Smooth muscle cell (in vitro differentiated cells): Measurements from ENCODE around the gene CTNNA1. TPM values are rescaled to one million over a fixed set of nuclear protein-coding genes. Genes with fewer than 3 reads are reported as not detected.

Experiments
- DNase-seq: peaks from one replicate; lab custom pipeline; 2025; ENCODE audit not compliant: unreplicated experiment; lab: John Stamatoyannopoulos, UW
- H2AFZ ChIP-seq: fragments of 200-600 bp; sonication (generic); 2 replicates; pipeline ENCODE4 v1.6.0; 2016; ENCODE audit warnings: antibody characterized with exemption, low read depth, mild to moderate bottlenecking
- H3F3A ChIP-seq: fragments of 200-600 bp; sonication (generic); 2 replicates; pipeline ENCODE4 v1.6.0; 2017; ENCODE audit warnings: antibody characterized with exemption, low read depth
- H3K27ac ChIP-seq: fragments of 200-600 bp; sonication (generic); 2 replicates; pipeline ENCODE4 v1.5.1; 2016; ENCODE audit warnings: low read depth, mild to moderate bottlenecking
- H3K27me3 ChIP-seq: fragments of 200-600 bp; sonication (generic); 2 replicates; pipeline ENCODE4 v1.6.1; 2016; ENCODE audit warnings: low read depth, mild to moderate bottlenecking
- H3K36me3 ChIP-seq: fragments of 200-600 bp; sonication (generic); 2 replicates; pipeline ENCODE4 v1.5.1; 2016; ENCODE audit warnings: low read depth
- H3K4me1 ChIP-seq: fragments of 200-600 bp; sonication (generic); 2 replicates; pipeline ENCODE4 v1.5.1; 2016; ENCODE audit warnings: low read depth
- H3K4me2 ChIP-seq: fragments of 200-600 bp; sonication (generic); 2 replicates; pipeline ENCODE4 v1.6.0; 2016; ENCODE audit warnings: mild to moderate bottlenecking
- H3K4me3 ChIP-seq: fragments of 200-600 bp; sonication (generic); 2 replicates; pipeline ENCODE4 v1.5.1; 2016; ENCODE audit warnings: mild to moderate bottlenecking
- H3K79me2 ChIP-seq: fragments of 200-600 bp; sonication (generic); 2 replicates; pipeline ENCODE4 v1.6.0; 2016; ENCODE audit warnings: low read depth, mild to moderate bottlenecking
- H3K9ac ChIP-seq: fragments of 200-600 bp; sonication (generic); 2 replicates; pipeline ENCODE4 v1.6.0; 2016; ENCODE audit warnings: low read depth
- H3K9me3 ChIP-seq: fragments of 200-600 bp; sonication (generic); replicated peaks from 2 replicates; pipeline ENCODE4 v1.5.1; 2016; ENCODE audit warnings: low read depth
- H4K20me1 ChIP-seq: fragments of 200-600 bp; sonication (generic); 2 replicates; pipeline ENCODE4 v1.6.0; 2016; ENCODE audit warnings: low read depth
- WGBS: methylation state at CpG from one replicate; pipeline ENCODE4 v1.1.7; 2016; ENCODE audit warnings: low lambda C conversion rate; 5-methylcytosine and 5-hydroxymethylcytosine counted together
- polyA plus RNA-seq: library from polyadenylated mRNA; unstranded; fragments of >200 nt; fragmentation: Nextera tagmentation; extraction: Ambion mirVana; gene quantifications from 2 replicates; pipeline ENCODE4 v1.2.1, GENCODE V29; 2016
- total RNA-seq: library from RNA; depleted of rRNA; stranded (reverse); fragments of >200 nt; gene quantifications from 2 replicates; pipeline ENCODE4 v1.2.3, GENCODE V29; 2014
- TF ChIP-seq, protein P1 (sequence below): fragments of 200-600 bp; sonication (generic); IDR thresholded peaks from 2 replicates; pipeline ENCODE4 v1.5.1; 2017; ENCODE audit warnings: borderline replicate concordance, mild to moderate bottlenecking, antibody characterized with exemption; ENCODE audit not compliant: insufficient read depth, poor library complexity, severe bottlenecking

CTNNA1 gene
- total and polyA plus RNA-seq, 2 experiments from 2014 or later: 149 to 251 TPM

DNA sequence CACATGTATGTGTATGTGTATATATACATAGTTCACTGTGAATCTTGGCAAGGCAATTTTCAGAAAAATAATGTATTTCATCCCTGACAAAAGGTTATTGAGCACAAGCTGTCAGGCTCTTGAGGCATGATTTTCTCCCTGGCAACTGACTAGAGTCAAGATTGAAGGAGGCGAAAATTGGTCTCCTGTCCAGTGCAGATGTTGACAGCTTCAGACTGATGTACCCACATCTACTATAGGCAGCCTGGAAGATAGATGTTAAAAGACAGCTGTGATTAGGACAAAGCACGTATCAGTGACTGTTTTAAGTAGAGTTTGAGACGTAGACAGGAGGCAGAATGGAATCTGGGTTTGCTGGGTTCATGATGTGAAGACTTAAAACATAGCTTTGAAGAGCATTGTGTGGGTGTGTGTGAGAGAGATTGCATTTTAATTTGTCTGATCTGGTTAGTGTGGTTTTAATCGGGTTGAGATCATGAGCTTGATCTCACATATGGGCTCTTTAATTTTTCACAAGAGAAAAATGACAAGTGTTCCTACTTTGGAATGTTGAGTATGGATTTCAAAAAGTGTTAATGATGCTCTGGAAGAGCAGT is 39.1 kb downstream of the CTNNA1 start:
- WGBS: 54% methylated on average over 4 of the region's 4 CpGs
- TF ChIP-seq, protein P1, sequence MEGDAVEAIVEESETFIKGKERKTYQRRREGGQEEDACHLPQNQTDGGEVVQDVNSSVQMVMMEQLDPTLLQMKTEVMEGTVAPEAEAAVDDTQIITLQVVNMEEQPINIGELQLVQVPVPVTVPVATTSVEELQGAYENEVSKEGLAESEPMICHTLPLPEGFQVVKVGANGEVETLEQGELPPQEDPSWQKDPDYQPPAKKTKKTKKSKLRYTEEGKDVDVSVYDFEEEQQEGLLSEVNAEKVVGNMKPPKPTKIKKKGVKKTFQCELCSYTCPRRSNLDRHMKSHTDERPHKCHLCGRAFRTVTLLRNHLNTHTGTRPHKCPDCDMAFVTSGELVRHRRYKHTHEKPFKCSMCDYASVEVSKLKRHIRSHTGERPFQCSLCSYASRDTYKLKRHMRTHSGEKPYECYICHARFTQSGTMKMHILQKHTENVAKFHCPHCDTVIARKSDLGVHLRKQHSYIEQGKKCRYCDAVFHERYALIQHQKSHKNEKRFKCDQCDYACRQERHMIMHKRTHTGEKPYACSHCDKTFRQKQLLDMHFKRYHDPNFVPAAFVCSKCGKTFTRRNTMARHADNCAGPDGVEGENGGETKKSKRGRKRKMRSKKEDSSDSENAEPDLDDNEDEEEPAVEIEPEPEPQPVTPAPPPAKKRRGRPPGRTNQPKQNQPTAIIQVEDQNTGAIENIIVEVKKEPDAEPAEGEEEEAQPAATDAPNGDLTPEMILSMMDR: no peak
- no peak for DNase-seq

DNA sequence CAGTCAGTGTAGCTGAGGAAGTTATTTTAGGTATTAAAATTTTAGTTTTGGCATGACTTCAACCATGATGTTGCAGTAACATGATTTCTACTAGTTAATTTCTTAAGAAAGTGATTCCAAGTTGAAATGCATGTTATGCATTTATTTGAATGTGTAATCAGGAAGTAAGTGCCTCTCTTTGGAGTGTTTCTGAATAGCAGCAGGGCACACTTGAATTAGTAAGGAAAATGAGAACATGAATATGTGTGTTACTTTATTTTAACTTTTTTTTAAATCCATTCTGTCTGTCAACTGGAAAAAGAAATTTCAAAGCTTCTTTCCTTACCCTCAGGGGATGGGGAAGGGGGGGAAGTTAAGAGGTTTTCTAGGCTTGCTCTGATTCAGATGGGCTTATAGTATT is 40.4 kb downstream of the CTNNA1 start:
- TF ChIP-seq, protein P1: no peak
- H4K20me1 ChIP-seq: peaks cover 100% of the 10 kb centered on the region
- H3K4me3 ChIP-seq: no peak overlapping the region
- H3K79me2 ChIP-seq: peaks cover 98% of the 10 kb centered on the region
- H3K27ac ChIP-seq: peak overlapping the region; percentile 42
- DNase-seq: no peak
- no peak overlapping the region for H2AFZ ChIP-seq
- peaks cover 5% of the 10 kb centered on the region for H3K4me1 ChIP-seq
- H3K9me3 ChIP-seq: no peaks in the 10 kb centered on the region
- H3K9ac ChIP-seq: no peak overlapping the region
- no peak overlapping the region for H3K4me2 ChIP-seq
- H3F3A ChIP-seq: peaks cover 21% of the 10 kb centered on the region
- H3K27me3 ChIP-seq: no peaks in the 10 kb centered on the region
- H3K36me3 ChIP-seq: no peaks in the 10 kb centered on the region

More for the DNA sequence above, 39.1 kb downstream of the CTNNA1 start:
- H3K4me1 ChIP-seq: peaks cover 5% of the 10 kb centered on the region
- H3K9ac ChIP-seq: no peak overlapping the region
- H3F3A ChIP-seq: peaks cover 21% of the 10 kb centered on the region
- H3K79me2 ChIP-seq: peaks cover 98% of the 10 kb centered on the region
- H3K36me3 ChIP-seq: no peaks in the 10 kb centered on the region
- peak overlapping the region; percentile 1 for H3K4me2 ChIP-seq
- peaks cover 100% of the 10 kb centered on the region for H4K20me1 ChIP-seq
- H3K27ac ChIP-seq: peak overlapping the region; percentile 42
- no peak overlapping the region for H2AFZ ChIP-seq
- no peak overlapping the region for H3K4me3 ChIP-seq
- no peaks in the 10 kb centered on the region for H3K27me3 ChIP-seq
- H3K9me3 ChIP-seq: no peaks in the 10 kb centered on the region

DNA sequence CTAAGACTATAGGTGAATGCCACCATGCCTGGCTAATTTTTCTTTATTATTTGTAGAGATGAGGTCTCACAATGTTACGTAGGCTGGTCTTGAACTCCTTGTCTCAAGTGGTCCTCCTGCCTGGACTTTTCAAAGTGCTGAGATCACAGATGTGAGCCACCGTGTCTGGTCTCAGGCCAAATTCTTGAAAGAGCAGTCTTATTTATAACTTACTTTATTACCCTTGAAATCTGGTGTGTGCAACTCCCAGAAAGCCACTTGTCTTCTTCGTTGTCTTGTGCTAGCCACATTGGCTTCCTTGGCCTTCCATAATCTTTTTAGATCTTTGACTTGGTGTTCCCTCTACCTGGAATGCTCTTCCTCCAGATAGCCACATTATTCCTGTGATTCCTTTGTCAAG is 50.1 kb downstream of the CTNNA1 start:
- Histone ChIP-seq H3K36me3 (no peaks in the 10 kb centered on the region), H3K4me3 (no peak overlapping the region), H3K79me2 (peaks cover 100% of the 10 kb centered on the region), H3K27me3 (no peaks in the 10 kb centered on the region), H3K27ac (no peak overlapping the region), H3K9ac (no peak overlapping the region), H3F3A (no peaks in the 10 kb centered on the region), H3K4me1 (peaks cover 5% of the 10 kb centered on the region), H4K20me1 (peaks cover 100% of the 10 kb centered on the region), H3K4me2 (no peak overlapping the region), H3K9me3 (no peaks in the 10 kb centered on the region), H2AFZ (no peak overlapping the region)
- 98% methylated on average over 3 of the region's 3 CpGs for WGBS
- no peak for DNase-seq
- TF ChIP-seq, protein P1: no peak

DNA sequence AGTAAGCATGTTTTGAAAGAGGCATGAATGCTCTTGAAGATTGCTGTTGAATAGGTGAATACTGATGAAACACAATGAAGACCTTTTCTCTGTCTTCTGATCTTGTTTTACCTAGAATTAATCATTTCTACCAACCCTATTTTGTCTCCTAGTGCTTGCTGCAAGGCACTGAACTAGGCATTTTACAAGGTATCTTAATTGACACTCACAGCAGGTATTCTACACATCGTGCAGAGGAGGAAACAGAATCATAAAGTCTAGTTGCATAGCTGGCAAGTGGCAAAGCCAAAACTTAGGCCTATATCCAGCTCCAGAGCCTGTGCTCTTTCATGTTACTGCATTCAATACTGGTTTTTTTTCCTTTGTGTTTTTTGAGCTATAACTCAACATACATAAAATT is 50.7 kb downstream of the CTNNA1 start:
- no peaks in the 10 kb centered on the region for H3K27me3 ChIP-seq
- H3K4me3 ChIP-seq: no peak overlapping the region
- TF ChIP-seq, protein P1: no peak
- H2AFZ ChIP-seq: no peak overlapping the region
- H3K4me1 ChIP-seq: peaks cover 5% of the 10 kb centered on the region
- no peak overlapping the region for H3K27ac ChIP-seq
- H4K20me1 ChIP-seq: peaks cover 100% of the 10 kb centered on the region
- H3K4me2 ChIP-seq: no peak overlapping the region
- no peaks in the 10 kb centered on the region for H3K9me3 ChIP-seq
- peaks cover 100% of the 10 kb centered on the region for H3K79me2 ChIP-seq
- H3F3A ChIP-seq: no peaks in the 10 kb centered on the region
- H3K9ac ChIP-seq: no peak overlapping the region
- 83% methylated on average over 1 of the region's 1 CpG for WGBS
- H3K36me3 ChIP-seq: no peaks in the 10 kb centered on the region
- DNase-seq: no peak
